Breast epithelium (tissue), 3 donors: ENCODE data around the gene OR2T1.

ENCODE experiments used
- CTCF ChIP-seq, 3 donors: fragments of 450-650 bp; IDR thresholded peaks; one replicate each; pipeline ENCODE4 v1.5.1; 2016 to 2017; ENCODE audit warnings: antibody characterized with exemption in 3 of 3, mild to moderate bottlenecking in 3 of 3, moderate library complexity in 3 of 3
- POLR2AphosphoS5 ChIP-seq, 3 donors: sonication (generic); formaldehyde crosslinking; IDR thresholded peaks; one replicate each; pipeline ENCODE4 v1.6.1; 2017; ENCODE audit warnings: antibody characterized with exemption in 3 of 3

DNA sequence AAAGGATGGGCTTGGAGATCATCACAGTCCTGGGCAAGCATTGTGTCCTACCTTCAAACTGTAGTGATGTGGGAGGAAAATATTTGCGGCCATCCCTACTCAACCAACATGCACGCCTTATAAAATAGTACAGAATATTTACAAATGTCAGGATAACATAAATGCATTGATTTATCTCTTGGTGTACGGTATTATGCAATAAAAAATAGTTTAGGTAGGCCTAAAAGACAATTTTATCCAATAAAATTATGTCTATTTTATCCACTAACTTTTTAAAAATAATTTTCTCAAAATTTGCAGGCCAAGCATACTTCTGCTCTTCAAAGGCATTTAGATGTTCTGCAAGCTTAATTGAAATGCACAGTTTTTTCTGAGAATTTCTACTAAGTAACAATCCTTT lies at the start of gene OR2T1:
- TF ChIP-seq CTCF (IDR thresholded peaks at IDR 0.05) (no peak), POLR2AphosphoS5 (IDR thresholded peaks at IDR 0.05) (no peak)
